GM19328 (cell line): ENCODE data around the gene LCMT2.

ENCODE experiments used
- ATAC-seq: cut with Tn5 transposase; IDR thresholded peaks from one replicate; pipeline ENCODE4 v1.9.1; 2021; ENCODE audit warnings: mild to moderate bottlenecking, moderate library complexity; ENCODE audit not compliant: unreplicated experiment

LCMT2 gene

DNA sequence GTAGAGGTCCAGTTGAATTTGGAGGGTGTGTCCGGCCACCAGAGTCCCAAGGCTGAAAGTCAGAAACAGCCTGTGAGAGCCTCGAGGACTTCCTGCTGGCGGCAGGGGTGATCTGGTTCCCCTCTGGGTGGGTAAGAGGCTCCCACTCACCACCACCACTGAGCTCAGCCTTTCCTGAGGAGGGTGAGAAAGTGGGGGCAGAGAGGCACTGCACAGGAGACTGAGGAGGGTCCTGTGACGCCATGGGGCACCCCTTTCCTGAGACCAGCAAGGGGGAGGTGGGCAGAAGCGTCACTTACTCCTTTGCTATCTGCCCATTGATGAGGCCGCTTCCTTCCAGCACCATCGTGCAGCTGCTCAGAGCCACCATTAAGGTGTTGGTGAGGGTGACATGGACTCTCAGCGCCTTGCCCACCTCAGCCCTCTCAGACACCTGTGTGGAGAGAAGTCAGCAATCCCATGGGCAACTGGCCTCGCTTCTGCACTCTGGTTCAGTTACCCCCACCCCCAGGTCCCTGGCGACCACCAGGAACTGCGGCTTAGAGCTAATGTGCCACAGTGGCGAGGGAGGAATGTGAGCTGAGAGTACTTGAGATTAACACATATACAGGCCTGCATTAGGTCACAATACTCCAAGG is 53.7 kb downstream of the LCMT2 start:
- ATAC-seq, result no peak

- ATAC-seq, result no peak
Observed at GRCh38 chr15:43275740-43276562, 54.4 kb downstream of the LCMT2 start.

- ATAC-seq, result no peak
Observed at GRCh38 chr15:43274136-43274535, 56.2 kb downstream of the LCMT2 start.
